ENCODE data around the gene BIN1. TPM values are rescaled to one million over a fixed set of nuclear protein-coding genes. Genes with fewer than 3 reads are reported as not detected.

The BIN1 gene
- polyA plus RNA-seq, 4 donors, result 6.7 to 54.3 (median 28.7) TPM

DNA sequence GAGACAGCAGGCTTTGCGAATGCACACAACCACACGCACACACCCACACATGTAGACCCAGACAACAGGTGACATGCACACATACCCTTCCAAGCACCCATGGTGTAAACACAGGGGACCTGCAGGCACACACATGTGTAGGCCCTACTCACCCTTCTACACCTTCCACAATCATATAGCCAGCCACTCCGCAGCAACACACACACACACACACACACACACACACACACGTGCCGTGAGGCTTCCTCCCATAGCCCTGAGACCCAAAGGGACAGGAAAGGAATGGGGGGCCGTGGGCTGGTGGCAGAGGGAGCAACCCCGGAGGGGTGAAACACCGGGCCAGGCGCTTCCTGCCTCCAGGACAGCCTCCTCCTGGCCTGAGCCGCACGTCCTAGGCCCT is 37.4 kb downstream of the BIN1 start:
- H3K4me3 ChIP-seq (ENCODE audit: low read depth in 1 of 3, low read length in 3 of 3), result no peak overlapping the region
- H3K9me3 ChIP-seq (ENCODE audit: control insufficient read depth in 2 of 2, insufficient read depth in 1 of 2, low read depth in 1 of 2, low read length in 1 of 2), result no peaks in the 10 kb centered on the region
- no peaks in the 10 kb centered on the region for H3K27me3 ChIP-seq (ENCODE audit: control insufficient read depth in 3 of 3, insufficient read depth in 3 of 3, low read length in 3 of 3)
- FAIRE-seq (no peak), DNase-seq (no peak)
- peaks cover 0 to 88% (median 0%) of the 10 kb centered on the region in 3 donors for H3K36me3 ChIP-seq (ENCODE audit: control insufficient read depth in 3 of 3, insufficient read depth in 2 of 3, low read depth in 1 of 3, low read length in 3 of 3)
- peaks cover 1 to 26% (median 2%) of the 10 kb centered on the region in 3 donors for H3K4me1 ChIP-seq (ENCODE audit: control insufficient read depth in 3 of 3, insufficient read depth in 2 of 3, low read depth in 1 of 3, low read length in 2 of 3)
- no peak overlapping the region for H3K27ac ChIP-seq (ENCODE audit: low read depth in 1 of 3, low read length in 2 of 3)
- whole genome bisulfite sequencing, 3 donors, result 75 to 85% (median 80%) methylated on average over 9 to 11 of the region's 11 CpGs

DNA sequence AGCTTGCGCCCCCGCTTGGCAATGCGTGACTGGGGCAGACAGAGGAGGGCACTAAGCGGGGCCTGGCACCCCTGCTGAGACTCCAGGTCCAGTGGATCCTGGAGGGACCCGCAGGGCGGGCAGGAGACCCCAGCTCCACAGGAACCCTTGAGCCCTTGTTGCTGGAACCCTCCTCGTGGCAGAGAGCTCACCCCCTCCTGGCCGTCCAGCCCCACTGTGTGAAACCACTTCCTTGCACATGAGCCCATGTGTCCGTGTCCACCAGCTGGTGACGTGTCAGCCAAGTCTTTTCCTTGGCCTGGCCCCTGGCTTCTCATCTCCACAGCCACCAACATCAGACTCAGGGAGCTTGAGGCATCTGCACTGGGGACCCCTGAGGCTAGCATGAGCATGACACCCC is 38.0 kb downstream of the BIN1 start:
- Histone ChIP-seq H3K27me3 (ENCODE audit: control insufficient read depth in 3 of 3, insufficient read depth in 3 of 3, low read length in 3 of 3) (no peaks in the 10 kb centered on the region), H3K9me3 (ENCODE audit: control insufficient read depth in 2 of 2, insufficient read depth in 1 of 2, low read depth in 1 of 2, low read length in 1 of 2) (no peaks in the 10 kb centered on the region), H3K4me3 (ENCODE audit: low read depth in 1 of 3, low read length in 3 of 3) (no peak overlapping the region), H3K4me1 (ENCODE audit: control insufficient read depth in 3 of 3, insufficient read depth in 2 of 3, low read depth in 1 of 3, low read length in 2 of 3) (peaks cover 2 to 26% (median 4%) of the 10 kb centered on the region in 3 donors), H3K36me3 (ENCODE audit: control insufficient read depth in 3 of 3, insufficient read depth in 2 of 3, low read depth in 1 of 3, low read length in 3 of 3) (peaks cover 0 to 89% (median 0%) of the 10 kb centered on the region in 3 donors), H3K27ac (ENCODE audit: low read depth in 1 of 3, low read length in 2 of 3) (no peak overlapping the region)
- FAIRE-seq, result no peak
- 81 to 91% (median 84%) methylated on average over 10 of the region's 10 CpGs for WGBS, 3 donors
- DNase-seq, result no peak

DNA sequence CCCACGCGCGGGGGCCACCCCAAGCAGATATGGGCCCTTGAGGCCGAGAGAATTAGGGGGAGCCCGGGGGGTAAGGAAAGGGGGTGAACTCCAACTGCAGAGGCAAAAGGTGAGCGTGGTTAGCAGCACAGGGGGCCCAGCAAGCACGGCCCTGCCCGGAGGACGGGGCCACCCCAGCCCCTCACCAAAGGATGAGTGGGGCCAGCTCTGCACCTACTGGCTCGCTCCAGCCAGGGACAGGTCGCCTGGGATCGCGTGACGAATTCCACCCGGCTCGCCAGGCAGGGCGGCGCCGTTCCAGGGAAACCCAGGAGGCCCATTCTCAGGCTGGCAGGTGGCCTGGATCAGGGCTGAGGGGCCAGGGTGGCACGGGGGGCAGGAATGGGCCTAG is 38.6 kb downstream of the BIN1 start:
- Histone ChIP-seq H3K4me1 (ENCODE audit: control insufficient read depth in 3 of 3, insufficient read depth in 2 of 3, low read depth in 1 of 3, low read length in 2 of 3) (peaks cover 2 to 24% (median 4%) of the 10 kb centered on the region in 3 donors), H3K27ac (ENCODE audit: low read depth in 1 of 3, low read length in 2 of 3) (no peak overlapping the region), H3K9me3 (ENCODE audit: control insufficient read depth in 2 of 2, insufficient read depth in 1 of 2, low read depth in 1 of 2, low read length in 1 of 2) (no peaks in the 10 kb centered on the region), H3K4me3 (ENCODE audit: low read depth in 1 of 3, low read length in 3 of 3) (no peak overlapping the region), H3K27me3 (ENCODE audit: control insufficient read depth in 3 of 3, insufficient read depth in 3 of 3, low read length in 3 of 3) (no peaks in the 10 kb centered on the region), H3K36me3 (ENCODE audit: control insufficient read depth in 3 of 3, insufficient read depth in 2 of 3, low read depth in 1 of 3, low read length in 3 of 3) (peaks cover 0 to 91% (median under 1%) of the 10 kb centered on the region in 3 donors)
- no peak for FAIRE-seq
- 82 to 89% (median 85%) methylated on average over 20 of the region's 20 CpGs for WGBS, 3 donors
- DNase-seq, result no peak

DNA sequence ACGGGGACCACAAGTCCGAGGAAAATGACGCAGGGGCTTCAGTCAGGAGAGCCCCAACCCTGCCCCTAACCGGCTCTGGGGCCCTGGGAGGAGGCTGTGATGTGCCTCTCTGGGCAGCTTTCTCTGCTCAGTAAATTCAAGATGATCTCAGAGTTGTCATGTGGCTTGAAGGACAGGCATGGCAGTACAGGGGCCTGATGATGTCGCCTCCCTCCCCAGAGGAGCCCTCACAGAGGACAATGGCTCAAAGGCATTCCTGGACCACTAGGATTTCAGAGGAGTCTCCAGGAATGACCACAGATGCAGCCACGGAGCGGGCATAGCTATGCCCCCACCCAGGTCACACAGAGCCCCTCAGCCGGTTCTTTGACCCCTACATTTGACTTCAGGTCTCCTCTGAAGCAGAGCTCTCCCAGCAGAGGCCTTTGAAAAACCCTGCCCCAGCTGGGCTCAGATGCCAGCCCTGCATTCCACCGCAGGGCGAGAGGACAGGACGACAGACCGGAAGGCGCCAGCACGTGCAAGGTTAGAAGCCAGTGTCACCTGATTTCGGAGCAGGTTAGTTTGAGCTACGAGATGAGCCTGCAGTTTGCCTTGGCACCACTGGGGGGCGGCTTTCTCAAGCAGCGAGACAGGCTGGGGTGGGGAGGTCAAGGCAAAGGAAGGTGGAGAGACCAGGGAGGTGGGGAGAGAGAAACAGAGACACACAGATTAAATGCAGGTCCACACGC is 39.2 kb downstream of the BIN1 start:
- DNase-seq, result peak; percentile 82 to 91

DNA sequence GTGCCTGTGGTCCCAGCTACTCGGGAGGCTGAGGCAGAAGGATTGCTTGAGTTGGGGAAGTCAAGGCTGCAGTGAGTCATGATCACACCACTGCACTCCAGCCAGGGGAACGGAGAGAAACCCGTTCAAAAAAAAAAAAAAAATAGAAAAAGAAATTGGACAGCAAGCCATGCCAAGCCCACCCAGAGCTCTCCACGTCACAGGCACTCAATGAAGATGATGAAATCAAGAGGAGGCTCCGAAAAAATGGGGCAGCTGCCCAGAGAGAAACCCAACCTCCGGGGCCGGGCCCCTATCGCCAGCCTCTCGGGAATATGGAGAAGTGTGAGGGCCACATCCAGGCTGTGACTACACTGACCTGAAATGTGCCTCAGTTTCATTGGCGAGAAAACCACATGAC is 40.0 kb downstream of the BIN1 start:
- peak overlapping the region in 1 of 3 donors; percentile 49 for H3K27ac ChIP-seq (ENCODE audit: low read depth in 1 of 3, low read length in 2 of 3)
- H3K4me1 ChIP-seq (ENCODE audit: control insufficient read depth in 3 of 3, insufficient read depth in 2 of 3, low read depth in 1 of 3, low read length in 2 of 3), result peaks cover 2 to 24% (median 4%) of the 10 kb centered on the region in 3 donors
- DNase-seq, result no peak

More for the DNA sequence above, 39.2 kb downstream of the BIN1 start:
- Histone ChIP-seq H3K27me3 (ENCODE audit: control insufficient read depth in 3 of 3, insufficient read depth in 3 of 3, low read length in 3 of 3) (no peaks in the 10 kb centered on the region), H3K27ac (ENCODE audit: low read depth in 1 of 3, low read length in 2 of 3) (peak overlapping the region in 2 of 3 donors; percentile 38 to 58), H3K36me3 (ENCODE audit: control insufficient read depth in 3 of 3, insufficient read depth in 2 of 3, low read depth in 1 of 3, low read length in 3 of 3) (peaks cover 2 to 91% (median 3%) of the 10 kb centered on the region in 3 donors), H3K4me3 (ENCODE audit: low read depth in 1 of 3, low read length in 3 of 3) (no peak overlapping the region), H3K9me3 (ENCODE audit: control insufficient read depth in 2 of 2, insufficient read depth in 1 of 2, low read depth in 1 of 2, low read length in 1 of 2) (no peaks in the 10 kb centered on the region), H3K4me1 (ENCODE audit: control insufficient read depth in 3 of 3, insufficient read depth in 2 of 3, low read depth in 1 of 3, low read length in 2 of 3) (peaks cover 2 to 24% (median 4%) of the 10 kb centered on the region in 3 donors)
- WGBS, 3 donors, result 40 to 52% (median 47%) methylated on average over 19 of the region's 19 CpGs
- FAIRE-seq, result no peak

DNA sequence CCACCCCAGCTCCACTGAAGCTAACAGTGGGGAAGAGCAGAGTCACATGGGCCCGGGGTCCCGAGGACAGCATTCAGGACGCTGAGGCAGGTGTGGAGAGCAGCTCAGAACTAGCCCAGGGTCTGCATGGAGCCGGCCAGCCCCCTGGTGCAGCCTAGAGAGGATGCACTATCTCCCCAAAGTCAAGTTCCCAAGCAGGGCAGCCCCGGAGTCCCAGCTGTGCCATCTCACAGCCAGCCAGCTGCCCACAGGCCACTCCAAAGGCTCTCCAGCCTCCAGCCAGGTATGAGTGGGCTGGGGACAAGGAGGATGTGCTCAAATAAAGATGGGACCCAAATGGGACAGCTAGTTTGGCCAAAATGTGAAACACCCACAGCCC is 41.0 kb downstream of the BIN1 start:
- DNase-seq (no peak), FAIRE-seq (no peak)
- H3K9me3 ChIP-seq (ENCODE audit: control insufficient read depth in 2 of 2, insufficient read depth in 1 of 2, low read depth in 1 of 2, low read length in 1 of 2), result no peaks in the 10 kb centered on the region
- no peak overlapping the region for H3K27ac ChIP-seq (ENCODE audit: low read depth in 1 of 3, low read length in 2 of 3)
- peaks cover 2 to 24% (median 4%) of the 10 kb centered on the region in 3 donors for H3K4me1 ChIP-seq (ENCODE audit: control insufficient read depth in 3 of 3, insufficient read depth in 2 of 3, low read depth in 1 of 3, low read length in 2 of 3)
- peaks cover 3 to 86% (median 5%) of the 10 kb centered on the region in 3 donors for H3K36me3 ChIP-seq (ENCODE audit: control insufficient read depth in 3 of 3, insufficient read depth in 2 of 3, low read depth in 1 of 3, low read length in 3 of 3)
- H3K27me3 ChIP-seq (ENCODE audit: control insufficient read depth in 3 of 3, insufficient read depth in 3 of 3, low read length in 3 of 3), result no peaks in the 10 kb centered on the region
- no peak overlapping the region for H3K4me3 ChIP-seq (ENCODE audit: low read depth in 1 of 3, low read length in 3 of 3)
- 82 to 88% (median 86%) methylated on average over 5 of the region's 5 CpGs for WGBS, 3 donors

More for the DNA sequence above, 40.0 kb downstream of the BIN1 start:
- FAIRE-seq, result no peak
- 73 to 93% (median 89%) methylated on average over 10 of the region's 10 CpGs for WGBS, 3 donors
- Histone ChIP-seq H3K9me3 (ENCODE audit: control insufficient read depth in 2 of 2, insufficient read depth in 1 of 2, low read depth in 1 of 2, low read length in 1 of 2) (no peaks in the 10 kb centered on the region), H3K27me3 (ENCODE audit: control insufficient read depth in 3 of 3, insufficient read depth in 3 of 3, low read length in 3 of 3) (no peaks in the 10 kb centered on the region), H3K4me3 (ENCODE audit: low read depth in 1 of 3, low read length in 3 of 3) (no peak overlapping the region), H3K36me3 (ENCODE audit: control insufficient read depth in 3 of 3, insufficient read depth in 2 of 3, low read depth in 1 of 3, low read length in 3 of 3) (peaks cover 3 to 88% (median 4%) of the 10 kb centered on the region in 3 donors)

DNA sequence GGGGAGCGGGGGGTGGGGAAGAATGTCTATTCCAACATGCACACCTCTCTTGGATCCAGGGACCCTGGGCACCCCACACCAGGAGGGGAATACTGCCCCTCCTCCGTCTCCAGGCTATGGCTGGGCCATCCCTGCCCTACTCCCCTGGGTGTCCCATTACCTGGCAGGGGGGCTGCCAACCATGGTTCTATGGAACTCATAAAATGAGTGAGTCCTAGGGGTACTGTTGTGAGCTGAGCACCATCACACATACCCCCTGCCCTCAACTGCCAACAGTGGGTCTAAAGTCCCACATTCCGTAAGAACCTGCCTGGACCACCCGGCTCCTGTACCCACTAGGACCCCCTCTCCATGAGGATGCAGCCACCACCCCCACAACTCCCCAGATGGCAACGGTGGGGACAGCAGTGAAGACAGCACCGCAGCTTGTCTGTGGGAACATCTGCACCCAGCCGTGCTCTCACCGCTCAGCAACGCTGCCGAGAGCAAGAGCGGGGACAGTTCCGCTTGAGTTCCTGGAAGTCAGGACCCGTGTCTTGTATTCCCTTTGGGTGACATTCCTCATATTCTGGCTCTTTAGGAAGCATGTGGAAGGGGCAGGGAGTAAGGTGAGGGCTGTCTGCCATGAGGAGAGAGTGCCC is 41.5 kb downstream of the BIN1 start:
- no peak for FAIRE-seq

DNA sequence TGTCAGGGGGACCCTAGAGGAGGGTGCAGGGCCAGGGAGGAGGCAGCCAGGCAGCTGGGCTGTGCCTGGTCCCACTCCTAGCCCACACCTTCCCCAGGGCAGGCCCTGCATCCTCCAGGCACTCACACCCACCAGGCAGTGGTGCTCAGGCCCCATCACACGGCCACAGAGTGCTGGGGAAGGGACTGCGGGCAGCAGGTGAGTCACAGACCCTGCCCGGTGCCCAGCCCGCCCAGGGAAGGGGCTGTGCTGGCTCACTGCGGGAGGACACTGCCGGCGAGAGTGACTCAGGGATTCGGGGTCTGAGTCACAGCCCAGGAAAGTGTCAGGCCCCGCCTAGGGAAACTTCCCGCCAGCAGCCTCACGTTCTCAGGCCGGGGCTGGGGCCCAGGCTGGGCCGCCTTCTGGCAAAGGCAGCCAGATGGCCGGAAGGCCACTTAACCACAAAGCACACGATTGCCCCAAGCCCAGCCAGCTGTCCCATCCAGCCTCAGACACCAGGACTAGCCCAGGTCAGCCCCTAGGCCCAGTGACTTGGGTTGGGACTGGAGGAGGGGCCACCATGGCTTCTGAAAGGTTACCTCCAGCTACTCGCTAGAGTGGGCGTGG is 42.2 kb downstream of the BIN1 start:
- DNase-seq (peak; percentile 56 to 88), FAIRE-seq (no peak)
- no peaks in the 10 kb centered on the region for H3K9me3 ChIP-seq (ENCODE audit: control insufficient read depth in 2 of 2, insufficient read depth in 1 of 2, low read depth in 1 of 2, low read length in 1 of 2)
- H3K4me1 ChIP-seq (ENCODE audit: control insufficient read depth in 3 of 3, insufficient read depth in 2 of 3, low read depth in 1 of 3, low read length in 2 of 3), result peaks cover 2 to 24% (median 4%) of the 10 kb centered on the region in 3 donors
- H3K36me3 ChIP-seq (ENCODE audit: control insufficient read depth in 3 of 3, insufficient read depth in 2 of 3, low read depth in 1 of 3, low read length in 3 of 3), result peaks cover 3 to 86% (median 5%) of the 10 kb centered on the region in 3 donors
- H3K4me3 ChIP-seq (ENCODE audit: low read depth in 1 of 3, low read length in 3 of 3), result no peak overlapping the region
- 18 to 46% (median 44%) methylated on average over 17 of the region's 17 CpGs for WGBS, 3 donors
- no peaks in the 10 kb centered on the region for H3K27me3 ChIP-seq (ENCODE audit: control insufficient read depth in 3 of 3, insufficient read depth in 3 of 3, low read length in 3 of 3)
- H3K27ac ChIP-seq (ENCODE audit: low read depth in 1 of 3, low read length in 2 of 3), result peak overlapping the region; percentile 17 to 50 (median 47)

More for the DNA sequence above, 41.5 kb downstream of the BIN1 start:
- peaks cover 3 to 86% (median 5%) of the 10 kb centered on the region in 3 donors for H3K36me3 ChIP-seq (ENCODE audit: control insufficient read depth in 3 of 3, insufficient read depth in 2 of 3, low read depth in 1 of 3, low read length in 3 of 3)
- no peaks in the 10 kb centered on the region for H3K27me3 ChIP-seq (ENCODE audit: control insufficient read depth in 3 of 3, insufficient read depth in 3 of 3, low read length in 3 of 3)
- no peak overlapping the region for H3K4me3 ChIP-seq (ENCODE audit: low read depth in 1 of 3, low read length in 3 of 3)
- WGBS, 3 donors, result 88 to 94% (median 92%) methylated on average over 13 of the region's 13 CpGs
- peak overlapping the region in 2 of 3 donors; percentile 32 to 47 for H3K27ac ChIP-seq (ENCODE audit: low read depth in 1 of 3, low read length in 2 of 3)
- H3K4me1 ChIP-seq (ENCODE audit: control insufficient read depth in 3 of 3, insufficient read depth in 2 of 3, low read depth in 1 of 3, low read length in 2 of 3), result peaks cover 2 to 24% (median 4%) of the 10 kb centered on the region in 3 donors
- H3K9me3 ChIP-seq (ENCODE audit: control insufficient read depth in 2 of 2, insufficient read depth in 1 of 2, low read depth in 1 of 2, low read length in 1 of 2), result no peaks in the 10 kb centered on the region
- no peak for DNase-seq
